PC-9 (cell line): ENCODE measurements around the gene ADCK2.

Source experiments
- EZH2 ChIP-seq: fragments of 200-600 bp; sonication (generic); IDR thresholded peaks from 2 replicates; pipeline ENCODE4 v1.8.0; 2017; ENCODE audit warnings: antibody characterized with exemption, low read depth
- TF ChIP-seq, protein P1 (sequence below): fragments of 200-600 bp; sonication (generic); conservative IDR thresholded peaks from 2 replicates; pipeline ENCODE4 v1.6.1; 2017; ENCODE audit warnings: mixed run types, antibody characterized with exemption, mild to moderate bottlenecking, moderate library complexity

DNA sequence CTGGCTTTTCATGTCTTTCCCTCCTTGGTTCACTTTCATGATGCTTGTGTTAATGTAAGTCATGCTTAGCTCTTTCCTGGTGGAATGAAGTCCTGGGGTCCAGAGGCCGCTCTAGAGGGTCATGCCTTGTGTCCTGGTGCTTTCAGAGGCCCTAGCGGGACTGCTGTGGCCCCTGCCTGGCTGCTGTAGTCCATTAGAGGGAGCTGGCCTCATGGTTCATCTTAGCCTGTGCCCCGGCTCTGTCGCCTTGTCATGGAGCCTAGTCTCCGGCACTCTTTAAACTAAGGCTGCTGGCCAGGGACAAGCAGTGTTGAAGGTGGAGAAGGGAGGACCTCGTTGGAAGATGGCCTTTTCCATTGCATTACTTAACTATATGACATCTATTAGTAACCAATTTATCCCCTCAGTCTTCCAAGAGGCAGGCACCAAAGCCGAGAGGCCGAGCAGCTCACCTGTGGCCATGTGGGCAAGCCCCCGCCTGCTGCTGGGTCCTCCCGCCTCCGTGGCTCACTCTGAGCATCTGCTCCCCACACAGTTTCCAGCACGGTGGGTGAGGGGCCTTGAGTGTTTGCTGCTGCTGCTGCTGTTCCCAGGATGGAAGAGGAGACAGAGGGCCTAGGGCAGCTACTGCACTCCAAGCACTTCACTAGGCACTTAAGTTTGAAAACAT is 18.8 kb downstream of the ADCK2 start:
- no peak for TF ChIP-seq EZH2
- TF ChIP-seq, protein P1, sequence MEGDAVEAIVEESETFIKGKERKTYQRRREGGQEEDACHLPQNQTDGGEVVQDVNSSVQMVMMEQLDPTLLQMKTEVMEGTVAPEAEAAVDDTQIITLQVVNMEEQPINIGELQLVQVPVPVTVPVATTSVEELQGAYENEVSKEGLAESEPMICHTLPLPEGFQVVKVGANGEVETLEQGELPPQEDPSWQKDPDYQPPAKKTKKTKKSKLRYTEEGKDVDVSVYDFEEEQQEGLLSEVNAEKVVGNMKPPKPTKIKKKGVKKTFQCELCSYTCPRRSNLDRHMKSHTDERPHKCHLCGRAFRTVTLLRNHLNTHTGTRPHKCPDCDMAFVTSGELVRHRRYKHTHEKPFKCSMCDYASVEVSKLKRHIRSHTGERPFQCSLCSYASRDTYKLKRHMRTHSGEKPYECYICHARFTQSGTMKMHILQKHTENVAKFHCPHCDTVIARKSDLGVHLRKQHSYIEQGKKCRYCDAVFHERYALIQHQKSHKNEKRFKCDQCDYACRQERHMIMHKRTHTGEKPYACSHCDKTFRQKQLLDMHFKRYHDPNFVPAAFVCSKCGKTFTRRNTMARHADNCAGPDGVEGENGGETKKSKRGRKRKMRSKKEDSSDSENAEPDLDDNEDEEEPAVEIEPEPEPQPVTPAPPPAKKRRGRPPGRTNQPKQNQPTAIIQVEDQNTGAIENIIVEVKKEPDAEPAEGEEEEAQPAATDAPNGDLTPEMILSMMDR: no peak
